ENCODE measurements around the gene PRKD3.

The PRKD3 gene

GRCh38 chr2:37324786-37325624 is at the start of gene PRKD3:
PRKD3 (minus strand) TSS chr2:37324833; CDS start chr2:37316524, 8,309 bp downstream.
- DNase-seq (ENCODE audit: low read depth in 2 of 3, low spot score in 1 of 3): peak; percentile 22 to 54 (median 35)

- DNase-seq (ENCODE audit: low read depth in 2 of 3, low spot score in 1 of 3): no peak
These were observed 47.4 kb upstream of the PRKD3 start for GRCh38 chr2:37372000-37372399.

- no peak for DNase-seq (ENCODE audit: low read depth in 2 of 3, low spot score in 1 of 3)
These were observed 46.0 kb upstream of the PRKD3 start for GRCh38 chr2:37370666-37371065.

GRCh38 chr2:37367984-37368383 is 43.4 kb upstream of the PRKD3 start:
- no peak for DNase-seq (ENCODE audit: low read depth in 2 of 3, low spot score in 1 of 3)

- DNase-seq (ENCODE audit: low read depth in 2 of 3, low spot score in 1 of 3): no peak
These were observed 42.7 kb upstream of the PRKD3 start for GRCh38 chr2:37367310-37367709.

- peak in 1 of 3 donors; percentile 19 for DNase-seq (ENCODE audit: low read depth in 2 of 3, low spot score in 1 of 3)
These were observed 42.1 kb upstream of the PRKD3 start for GRCh38 chr2:37366773-37367172.

GRCh38 chr2:37365669-37366068 is 41.0 kb upstream of the PRKD3 start:
- no peak for DNase-seq (ENCODE audit: low read depth in 2 of 3, low spot score in 1 of 3)

- DNase-seq (ENCODE audit: low read depth in 2 of 3, low spot score in 1 of 3): no peak
These were observed 39.7 kb upstream of the PRKD3 start for GRCh38 chr2:37364351-37364750.

GRCh38 chr2:37361994-37362698 is 37.5 kb upstream of the PRKD3 start:
- DNase-seq (ENCODE audit: low read depth in 2 of 3, low spot score in 1 of 3): no peak

- no peak for DNase-seq (ENCODE audit: low read depth in 2 of 3, low spot score in 1 of 3)
These were observed 36.7 kb upstream of the PRKD3 start for GRCh38 chr2:37361216-37361815.

GRCh38 chr2:37358466-37358865 is 33.8 kb upstream of the PRKD3 start:
- no peak for DNase-seq (ENCODE audit: low read depth in 2 of 3, low spot score in 1 of 3)

GRCh38 chr2:37357530-37357929 is 32.9 kb upstream of the PRKD3 start:
- no peak for DNase-seq (ENCODE audit: low read depth in 2 of 3, low spot score in 1 of 3)

GRCh38 chr2:37357069-37357468 is 32.4 kb upstream of the PRKD3 start:
- no peak for DNase-seq (ENCODE audit: low read depth in 2 of 3, low spot score in 1 of 3)

- DNase-seq (ENCODE audit: low read depth in 2 of 3, low spot score in 1 of 3): no peak
These were observed 31.7 kb upstream of the PRKD3 start for GRCh38 chr2:37356299-37356698.

GRCh38 chr2:37355735-37356134 is 31.1 kb upstream of the PRKD3 start:
- no peak for DNase-seq (ENCODE audit: low read depth in 2 of 3, low spot score in 1 of 3)

GRCh38 chr2:37354531-37354930 is 29.9 kb upstream of the PRKD3 start:
- DNase-seq (ENCODE audit: low read depth in 2 of 3, low spot score in 1 of 3): no peak

GRCh38 chr2:37350034-37350433 is 25.4 kb upstream of the PRKD3 start:
- no peak for DNase-seq (ENCODE audit: low read depth in 2 of 3, low spot score in 1 of 3)

- no peak for DNase-seq (ENCODE audit: low read depth in 2 of 3, low spot score in 1 of 3)
These were observed 24.7 kb upstream of the PRKD3 start for GRCh38 chr2:37349231-37349860.

- no peak for DNase-seq (ENCODE audit: low read depth in 2 of 3, low spot score in 1 of 3)
These were observed 23.5 kb upstream of the PRKD3 start for GRCh38 chr2:37348155-37348554.

GRCh38 chr2:37344453-37345361 is 20.1 kb upstream of the PRKD3 start, which contains the start of gene QPCT:
QPCT (plus strand) TSS chr2:37344630; CDS start chr2:37344732, 102 bp downstream.
- peak in 1 of 3 donors; percentile 22 for DNase-seq (ENCODE audit: low read depth in 2 of 3, low spot score in 1 of 3)

Measured in stimulated activated CD4-positive, alpha-beta T cell treated with anti-CD3 and anti-CD28 coated beads, Interleukin-12 subunit alpha, Interleukin-12 subunit beta, amount 100 ng/mL, for 48 hours (primary cell).